Pericardium fibroblast (primary cell): ENCODE data around the gene TMEM150C. TPM values are rescaled to one million over a fixed set of nuclear protein-coding genes. Genes with fewer than 3 reads are reported as not detected.

ENCODE experiments used
- total RNA-seq: library from RNA; depleted of rRNA; stranded (reverse); fragments of >200 nt; gene quantifications from 2 replicates; pipeline ENCODE4 v1.2.3, GENCODE V29; 2015

The TMEM150C gene
- 0.09 and 0.23 TPM in 2 replicates for total RNA-seq

DNA sequence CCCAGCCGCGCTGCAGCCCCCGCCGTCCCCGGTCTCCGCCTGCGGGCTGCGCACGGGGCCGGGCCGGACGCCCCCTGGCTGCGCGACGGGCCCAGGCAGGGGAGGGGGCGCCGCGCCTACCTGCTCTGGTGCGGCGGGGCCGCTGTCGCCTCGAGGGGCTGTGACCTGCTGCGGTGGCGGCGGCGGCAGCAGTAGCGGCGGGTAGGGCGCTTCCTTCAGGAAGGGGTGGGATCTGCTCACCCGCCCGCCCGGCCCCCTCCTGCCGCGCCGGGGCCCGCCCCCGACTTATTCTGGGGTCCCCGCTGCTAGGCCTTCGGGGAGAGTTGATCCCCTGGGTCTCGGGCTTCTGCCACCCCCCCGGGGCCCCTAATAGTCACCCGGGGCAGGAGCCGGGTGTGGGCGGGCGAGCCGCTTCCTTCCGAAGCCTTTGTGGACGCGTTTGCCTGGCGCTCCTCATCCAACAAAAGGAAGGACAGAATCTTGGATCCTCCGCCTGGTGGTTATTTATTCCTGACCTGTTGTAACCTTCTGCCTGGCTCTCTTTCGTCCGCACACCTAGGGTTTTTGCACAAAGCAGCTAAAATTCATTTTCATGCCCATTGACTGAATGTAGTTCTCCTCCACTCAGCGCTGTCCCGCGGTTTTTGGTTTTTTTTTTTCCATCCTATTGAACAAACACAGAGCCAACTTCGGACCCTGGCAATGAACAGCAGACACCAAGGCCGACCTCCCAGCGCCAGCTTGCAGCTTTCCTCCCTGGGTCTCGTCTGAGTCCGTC is at the start of gene TMEM150C:
TMEM150C (minus strand) TSS at position 203 of the 778 bp plus-strand sequence. CDS start 57,331 bp downstream, outside the sequence.

Other genes with a start within 250 kb of the TMEM150C start
- gene HNRNPD, start 188.0 kb downstream of the TMEM150C start, total RNA-seq = 20.2 and 28.7 TPM in 2 replicates
- gene HNRNPDL, start 131.5 kb downstream of the TMEM150C start, total RNA-seq = 116 and 123 TPM in 2 replicates
- gene ENOPH1, start 131.4 kb downstream of the TMEM150C start, total RNA-seq = 21.8 and 23.5 TPM in 2 replicates
- 13.9 and 16.8 TPM in 2 replicates for gene SCD5, start 236.8 kb upstream of the TMEM150C start, total RNA-seq